Breast epithelium (tissue), 4 donors: Measurements from ENCODE around the gene PDGFA. TPM values are rescaled to one million over a fixed set of nuclear protein-coding genes. Genes with fewer than 3 reads are reported as not detected.

Experiments
- DNase-seq, 2 donors: peaks; one replicate each; pipeline ENCODE4 v3.0.0-alpha.2; 2019; ENCODE audit warnings: low spot score in 2 of 2
- H3K27ac ChIP-seq, 2 donors: fragments of 200-600 bp; sonication (generic) in 1 of 2; one replicate each; pipeline ENCODE4 v1.5.1; 2016 to 2019; ENCODE audit warnings: mild to moderate bottlenecking in 1 of 2
- H3K27me3 ChIP-seq, 2 donors: fragments of 200-600 bp; sonication (generic) in 1 of 2; one replicate each; pipeline versions ENCODE4 v1.5.1 to v1.6.0; 2017 to 2019; ENCODE audit warnings: control low read depth in 1 of 2, mild to moderate bottlenecking in 1 of 2
- H3K36me3 ChIP-seq: fragments of 200-600 bp; one replicate; pipeline ENCODE4 v1.5.1; 2019
- H3K4me1 ChIP-seq, 2 donors: fragments of 200-600 bp; sonication (generic); one replicate each; pipeline ENCODE4 v1.5.1; 2016 to 2019; ENCODE audit warnings: control low read depth in 1 of 2
- H3K4me3 ChIP-seq, 3 donors: fragments of 200-600 bp; sonication (generic); 1 replicate in 2 of 3; 2 replicates in 1 of 3; pipeline ENCODE4 v1.5.1; 2016 to 2019; ENCODE audit warnings: mild to moderate bottlenecking in 3 of 3, moderate library complexity in 2 of 3
- H3K9me3 ChIP-seq, 2 donors: fragments of 200-600 bp; sonication (generic) in 1 of 2; one replicate each; pipeline ENCODE4 v1.5.1; 2016 to 2019; ENCODE audit warnings: control low read depth in 1 of 2
- CTCF ChIP-seq, 3 donors: fragments of 450-650 bp; IDR thresholded peaks; one replicate each; pipeline ENCODE4 v1.5.1; 2016 to 2017; ENCODE audit warnings: antibody characterized with exemption in 3 of 3, mild to moderate bottlenecking in 3 of 3, moderate library complexity in 3 of 3
- POLR2A ChIP-seq: fragments of 450-650 bp; IDR thresholded peaks from one replicate; pipeline ENCODE4 v1.6.1; 2016; ENCODE audit warnings: antibody characterized with exemption, mild to moderate bottlenecking, moderate library complexity
- POLR2AphosphoS5 ChIP-seq, 3 donors: sonication (generic); formaldehyde crosslinking; IDR thresholded peaks; one replicate each; pipeline ENCODE4 v1.6.1; 2017; ENCODE audit warnings: antibody characterized with exemption in 3 of 3
- intact Hi-C: fragments of 100-400 bp; cut with DNase I; formaldehyde crosslinking; loops from one replicate; pipeline ENCODE4 v1.15.1; 2023; ENCODE audit warnings: low total_unique reads
- total RNA-seq, 3 donors: library from RNA; depleted of rRNA; stranded (reverse); fragments of >200 nt; gene quantifications; one replicate each; pipeline ENCODE4 v1.1.0, GENCODE V29; 2016

PDGFA gene
- total RNA-seq, 3 donors from 2014 or later = 19.8 to 33.4 (median 31.2) TPM

GRCh38 chr7:526460-527034, 6.9 kb upstream of the PDGFA start:
- TF ChIP-seq POLR2A = no peak
- no peak for DNase-seq
- intact Hi-C loops = no loop called here
- H3K27ac ChIP-seq = no peak overlapping the region
- no peaks in the 10 kb centered on the region for H3K36me3 ChIP-seq
- H3K4me3 ChIP-seq = no peak overlapping the region
- H3K4me1 ChIP-seq = peaks cover 2 to 6% of the 10 kb centered on the region in 2 donors
- H3K27me3 ChIP-seq = peaks cover 0 to 23% of the 10 kb centered on the region in 2 donors
- no peaks in the 10 kb centered on the region for H3K9me3 ChIP-seq

GRCh38 chr7:525740-526139, 6.1 kb upstream of the PDGFA start:
- peaks cover 4 to 9% of the 10 kb centered on the region in 2 donors for H3K4me1 ChIP-seq
- H3K36me3 ChIP-seq = no peaks in the 10 kb centered on the region
- H3K27me3 ChIP-seq = peaks cover 0 to 29% of the 10 kb centered on the region in 2 donors
- H3K4me3 ChIP-seq = no peak overlapping the region
- intact Hi-C loops = no loop called here
- TF ChIP-seq POLR2A = no peak
- TF ChIP-seq CTCF (IDR thresholded peaks at IDR 0.05) = no peak
- no peak for DNase-seq
- no peak overlapping the region for H3K27ac ChIP-seq
- no peaks in the 10 kb centered on the region for H3K9me3 ChIP-seq

GRCh38 chr7:524800-525199, 5.2 kb upstream of the PDGFA start:
- Histone ChIP-seq H3K9me3 (no peaks in the 10 kb centered on the region), H3K36me3 (no peaks in the 10 kb centered on the region), H3K27ac (no peak overlapping the region), H3K27me3 (peaks cover 0 to 32% of the 10 kb centered on the region in 2 donors), H3K4me1 (peaks cover 4 to 9% of the 10 kb centered on the region in 2 donors), H3K4me3 (no peak overlapping the region)
- TF ChIP-seq CTCF (IDR thresholded peaks at IDR 0.05) (no peak), POLR2AphosphoS5 (IDR thresholded peaks at IDR 0.05) (no peak)
- DNase-seq = no peak
- intact Hi-C loops = loop anchor here (5.0 kb wide), 1 partner anchor 192 kb away; no protein-coding TSS in a partner anchor

GRCh38 chr7:523347-524336, 4.0 kb upstream of the PDGFA start:
- Histone ChIP-seq H3K9me3 (no peaks in the 10 kb centered on the region), H3K27me3 (peaks cover 0 to 32% of the 10 kb centered on the region in 2 donors), H3K4me3 (no peak overlapping the region), H3K27ac (no peak overlapping the region), H3K36me3 (no peaks in the 10 kb centered on the region), H3K4me1 (peaks cover 4 to 9% of the 10 kb centered on the region in 2 donors)
- no peak for DNase-seq
- TF ChIP-seq POLR2AphosphoS5 (IDR thresholded peaks at IDR 0.05) = no peak
- no peak for TF ChIP-seq POLR2A
- no peak for TF ChIP-seq CTCF (IDR thresholded peaks at IDR 0.05)
- intact Hi-C loops = loop anchor here (5.0 kb wide), 1 partner anchor 191 kb away; no protein-coding TSS in a partner anchor

GRCh38 chr7:522951-523314, 3.3 kb upstream of the PDGFA start:
- no peaks in the 10 kb centered on the region for H3K36me3 ChIP-seq
- no peak for TF ChIP-seq POLR2A
- TF ChIP-seq CTCF (IDR thresholded peaks at IDR 0.05) = no peak
- TF ChIP-seq POLR2AphosphoS5 (IDR thresholded peaks at IDR 0.05) = no peak

More at GRCh38 chr7:522951-523314, 3.3 kb upstream of the PDGFA start:
- intact Hi-C loops = loop anchor here (5.0 kb wide), 1 partner anchor 191 kb away; no protein-coding TSS in a partner anchor
- no peak overlapping the region for H3K27ac ChIP-seq
- no peaks in the 10 kb centered on the region for H3K9me3 ChIP-seq
- DNase-seq = no peak
- peak overlapping the region in 2 of 3 donors; percentile 76 to 92 for H3K4me3 ChIP-seq
- H3K27me3 ChIP-seq = peaks cover 0 to 32% of the 10 kb centered on the region in 2 donors
- H3K4me1 ChIP-seq = peaks cover 4 to 9% of the 10 kb centered on the region in 2 donors
